RWPE2 (cell line): ENCODE results near the gene TAF11L3.
"Not testable (repeated sequence)": the region's sequence is repeated elsewhere in the genome, so short reads cannot be mapped to it uniquely, and the experiment has no call there.

Source experiments
- ATAC-seq: fragments of 200-7000 bp; cut with Tn5 transposase; 3 replicates; pipeline ENCODE4 v1.9.1; 2021; ENCODE audit warnings: low read depth
- DNase-seq: peaks from one replicate; pipeline ENCODE4 v3.0.0-alpha.2; 2020; ENCODE audit warnings: low spot score
- H3K27ac ChIP-seq: fragments of 450-650 bp; 2 replicates; pipeline ENCODE4 v1.5.1; 2017; ENCODE audit warnings: mild to moderate bottlenecking; ENCODE audit not compliant: poor library complexity, severe bottlenecking
- H3K27me3 ChIP-seq: fragments of 250-450 bp; sonication (Bioruptor Pico); 2 replicates; pipeline ENCODE4 v1.5.1; 2021; ENCODE audit warnings: mild to moderate bottlenecking, moderate library complexity; ENCODE audit not compliant: insufficient read depth, poor library complexity, severe bottlenecking
- H3K36me3 ChIP-seq: fragments of 250-450 bp; sonication (Bioruptor Pico); 2 replicates; pipeline ENCODE4 v1.5.1; 2020; ENCODE audit warnings: low read depth, mild to moderate bottlenecking, moderate library complexity
- H3K4me1 ChIP-seq: fragments of 250-450 bp; sonication (Bioruptor Pico); 2 replicates; pipeline ENCODE4 v1.5.1; 2021; ENCODE audit warnings: mild to moderate bottlenecking, moderate library complexity; ENCODE audit not compliant: insufficient read depth, poor library complexity, severe bottlenecking
- H3K4me3 ChIP-seq: fragments of 250-450 bp; sonication (Bioruptor Pico); 2 replicates; pipeline ENCODE4 v1.5.1; 2021; ENCODE audit warnings: mild to moderate bottlenecking, moderate library complexity; ENCODE audit not compliant: severe bottlenecking
- H3K9me3 ChIP-seq: fragments of 250-450 bp; sonication (Bioruptor Pico); 2 replicates; pipeline ENCODE4 v1.5.1; 2021; ENCODE audit warnings: mild to moderate bottlenecking, moderate library complexity; ENCODE audit not compliant: severe bottlenecking
- TF ChIP-seq, protein P1 (sequence below): fragments of 450-650 bp; IDR thresholded peaks from one replicate; pipeline ENCODE4 v1.5.1; 2017; ENCODE audit warnings: mild to moderate bottlenecking, moderate library complexity; ENCODE audit not compliant: poor library complexity, severe bottlenecking

TAF11L3 gene

DNA sequence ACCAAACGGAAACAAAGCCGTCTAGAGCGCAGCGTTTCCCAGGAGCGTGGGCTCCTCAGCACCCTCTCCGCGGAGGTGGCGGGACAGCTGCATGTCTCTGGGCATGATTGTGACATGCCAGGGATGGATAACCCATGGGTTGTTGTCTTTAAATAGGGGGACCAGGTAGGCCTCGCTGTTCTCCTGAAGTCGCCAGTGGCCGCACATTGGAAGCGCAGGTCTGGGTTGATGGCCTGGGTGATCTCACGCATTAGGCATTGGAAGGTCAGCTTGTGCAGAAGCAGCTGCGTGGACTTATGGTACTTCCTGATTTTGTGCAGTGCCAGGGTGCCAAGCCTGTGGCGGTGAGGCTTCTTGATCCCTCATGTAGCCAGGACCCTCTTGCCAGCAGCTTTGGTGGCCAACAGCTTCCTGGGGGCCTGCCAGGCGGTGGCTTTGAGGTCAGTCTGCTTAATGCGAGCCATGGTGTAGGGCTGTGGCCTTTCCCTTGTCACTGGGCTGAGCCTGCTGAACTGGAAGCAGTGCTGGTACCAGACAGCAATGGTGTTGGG lies 6.3 kb upstream of the TAF11L3 start:
- no peak for DNase-seq
- Histone ChIP-seq H3K9me3 (no peaks in the 10 kb centered on the region), H3K4me3 (no peak overlapping the region), H3K4me1 (no peaks in the 10 kb centered on the region), H3K27ac (no peak overlapping the region), H3K27me3 (peaks cover 2% of the 10 kb centered on the region), H3K36me3 (no peaks in the 10 kb centered on the region)
- TF ChIP-seq, protein P1, sequence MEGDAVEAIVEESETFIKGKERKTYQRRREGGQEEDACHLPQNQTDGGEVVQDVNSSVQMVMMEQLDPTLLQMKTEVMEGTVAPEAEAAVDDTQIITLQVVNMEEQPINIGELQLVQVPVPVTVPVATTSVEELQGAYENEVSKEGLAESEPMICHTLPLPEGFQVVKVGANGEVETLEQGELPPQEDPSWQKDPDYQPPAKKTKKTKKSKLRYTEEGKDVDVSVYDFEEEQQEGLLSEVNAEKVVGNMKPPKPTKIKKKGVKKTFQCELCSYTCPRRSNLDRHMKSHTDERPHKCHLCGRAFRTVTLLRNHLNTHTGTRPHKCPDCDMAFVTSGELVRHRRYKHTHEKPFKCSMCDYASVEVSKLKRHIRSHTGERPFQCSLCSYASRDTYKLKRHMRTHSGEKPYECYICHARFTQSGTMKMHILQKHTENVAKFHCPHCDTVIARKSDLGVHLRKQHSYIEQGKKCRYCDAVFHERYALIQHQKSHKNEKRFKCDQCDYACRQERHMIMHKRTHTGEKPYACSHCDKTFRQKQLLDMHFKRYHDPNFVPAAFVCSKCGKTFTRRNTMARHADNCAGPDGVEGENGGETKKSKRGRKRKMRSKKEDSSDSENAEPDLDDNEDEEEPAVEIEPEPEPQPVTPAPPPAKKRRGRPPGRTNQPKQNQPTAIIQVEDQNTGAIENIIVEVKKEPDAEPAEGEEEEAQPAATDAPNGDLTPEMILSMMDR: no peak
- no peak for ATAC-seq

DNA sequence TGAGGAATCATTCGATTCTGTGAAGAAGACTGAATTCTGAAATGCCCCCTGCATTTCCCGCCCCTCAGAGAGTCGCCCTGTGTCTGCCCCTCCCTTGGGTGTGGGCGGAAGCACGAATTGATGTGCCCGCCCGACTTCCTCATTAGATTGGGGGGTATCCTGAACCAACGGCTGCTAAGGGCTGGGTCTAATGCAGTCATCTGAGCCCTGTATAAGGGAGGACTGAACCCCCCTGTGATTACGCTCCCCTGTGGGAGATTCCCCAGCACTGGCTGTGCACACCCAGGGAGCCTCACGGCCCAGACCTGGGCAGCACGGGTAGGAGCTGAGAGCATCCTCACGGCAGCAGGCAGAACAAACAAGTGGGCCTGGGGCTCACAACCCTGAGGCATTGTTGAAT lies 641 bp upstream of the TAF11L3 start:
- peak; percentile 74 for DNase-seq
- not testable (repeated sequence) for ATAC-seq, H3K27me3 ChIP-seq, H3K36me3 ChIP-seq, H3K9me3 ChIP-seq, H3K4me3 ChIP-seq, H3K4me1 ChIP-seq, H3K27ac ChIP-seq

DNA sequence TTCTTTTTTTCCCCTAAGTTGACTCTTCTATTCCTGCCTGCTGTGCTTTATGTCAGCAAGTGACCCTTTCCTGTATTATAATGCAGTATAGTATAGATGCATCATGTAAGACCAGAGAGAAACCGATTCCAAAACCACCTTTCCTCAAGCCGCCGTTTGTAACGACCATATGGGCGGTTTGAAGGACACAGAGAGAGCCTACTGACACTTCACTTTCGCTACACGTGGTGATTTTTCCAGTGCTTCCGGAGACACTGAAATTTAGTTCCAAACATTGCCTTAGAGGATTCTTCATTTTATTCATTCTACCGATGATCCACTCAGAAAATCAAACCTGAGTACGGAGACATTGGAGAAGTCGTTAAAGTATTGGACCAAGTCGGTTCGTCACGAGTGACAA lies 1.3 kb downstream of the TAF11L3 start:
- H3K36me3 ChIP-seq, H3K9me3 ChIP-seq, H3K4me1 ChIP-seq, ATAC-seq, H3K27me3 ChIP-seq, H3K4me3 ChIP-seq, H3K27ac ChIP-seq, DNase-seq: not testable (repeated sequence)

DNA sequence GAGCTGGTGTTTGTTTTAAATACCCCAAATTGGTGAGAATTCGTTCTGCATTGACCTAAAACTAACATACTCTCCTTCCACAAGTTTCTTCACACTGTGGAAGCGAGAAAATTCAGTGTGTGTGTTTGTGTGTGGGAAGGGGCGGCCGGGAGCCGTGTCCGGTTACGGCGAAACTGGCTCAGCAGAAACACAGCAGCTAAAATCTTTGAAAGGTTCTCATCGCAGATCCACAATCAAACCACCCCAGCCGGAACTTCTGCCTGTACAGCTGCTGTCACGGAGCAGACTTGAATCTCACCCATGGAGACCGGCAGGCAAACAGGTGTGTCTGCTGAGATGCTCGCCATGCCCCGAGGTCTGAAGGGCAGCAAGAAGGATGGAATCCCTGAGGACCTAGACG lies 3.3 kb downstream of the TAF11L3 start, which contains the start of gene TAF11L4:
Gene TAF11L4, plus strand, starts transcription at position 301 of the 400 bp plus-strand sequence.
- not testable (repeated sequence) for H3K9me3 ChIP-seq, H3K36me3 ChIP-seq, DNase-seq, H3K27ac ChIP-seq, H3K27me3 ChIP-seq, H3K4me3 ChIP-seq, ATAC-seq, H3K4me1 ChIP-seq

DNA sequence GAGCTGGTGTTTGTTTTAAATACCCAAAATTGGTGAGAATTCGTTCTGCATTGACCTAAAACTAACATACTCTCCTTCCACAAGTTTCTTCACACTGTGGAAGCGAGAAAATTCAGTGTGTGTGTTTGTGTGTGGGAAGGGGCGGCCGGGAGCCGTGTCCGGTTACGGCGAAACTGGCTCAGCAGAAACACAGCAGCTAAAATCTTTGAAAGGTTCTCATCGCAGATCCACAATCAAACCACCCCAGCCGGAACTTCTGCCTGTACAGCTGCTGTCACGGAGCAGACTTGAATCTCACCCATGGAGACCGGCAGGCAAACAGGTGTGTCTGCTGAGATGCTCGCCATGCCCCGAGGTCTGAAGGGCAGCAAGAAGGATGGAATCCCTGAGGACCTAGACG lies 6.8 kb downstream of the TAF11L3 start, which contains the start of gene TAF11L5:
Gene TAF11L5, plus strand, starts transcription at position 301 of the 400 bp plus-strand sequence.
- not testable (repeated sequence) for DNase-seq, H3K36me3 ChIP-seq, H3K27ac ChIP-seq, H3K27me3 ChIP-seq, H3K4me1 ChIP-seq, H3K9me3 ChIP-seq, ATAC-seq, H3K4me3 ChIP-seq

DNA sequence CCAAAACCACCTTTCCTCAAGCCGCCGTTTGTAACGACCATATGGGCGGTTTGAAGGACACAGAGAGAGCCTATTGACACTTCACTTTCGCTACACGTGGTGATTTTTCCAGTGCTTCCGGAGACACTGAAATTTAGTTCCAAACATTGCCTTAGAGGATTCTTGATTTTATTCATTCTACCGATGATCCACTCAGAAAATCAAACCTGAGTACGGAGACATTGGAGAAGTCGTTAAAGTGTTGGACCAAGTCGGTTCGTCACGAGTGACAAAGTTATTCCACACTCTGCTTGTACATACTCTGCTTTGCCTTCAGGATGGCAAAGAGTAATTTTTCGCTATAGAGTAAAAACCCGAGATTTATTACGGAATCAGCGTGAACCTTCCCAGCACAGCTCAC lies 8.3 kb downstream of the TAF11L3 start:
- not testable (repeated sequence) for H3K36me3 ChIP-seq, H3K4me1 ChIP-seq, H3K9me3 ChIP-seq, H3K4me3 ChIP-seq, H3K27me3 ChIP-seq, H3K27ac ChIP-seq, ATAC-seq
- DNase-seq: peak; percentile 88

DNA sequence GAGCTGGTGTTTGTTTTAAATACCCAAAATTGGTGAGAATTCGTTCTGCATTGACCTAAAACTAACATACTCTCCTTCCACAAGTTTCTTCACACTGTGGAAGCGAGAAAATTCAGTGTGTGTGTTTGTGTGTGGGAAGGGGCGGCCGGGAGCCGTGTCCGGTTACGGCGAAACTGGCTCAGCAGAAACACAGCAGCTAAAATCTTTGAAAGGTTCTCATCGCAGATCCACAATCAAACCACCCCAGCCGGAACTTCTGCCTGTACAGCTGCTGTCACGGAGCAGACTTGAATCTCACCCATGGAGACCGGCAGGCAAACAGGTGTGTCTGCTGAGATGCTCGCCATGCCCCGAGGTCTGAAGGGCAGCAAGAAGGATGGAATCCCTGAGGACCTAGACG lies 10.2 kb downstream of the TAF11L3 start, which contains the start of gene TAF11L6:
Gene TAF11L6, plus strand, starts transcription at position 301 of the 400 bp plus-strand sequence.
- not testable (repeated sequence) for H3K4me1 ChIP-seq, DNase-seq, ATAC-seq, H3K36me3 ChIP-seq, H3K27ac ChIP-seq, H3K27me3 ChIP-seq, H3K9me3 ChIP-seq, H3K4me3 ChIP-seq
